Parietal lobe (tissue), 1 donor: Measurements from ENCODE around the gene TMEM25. TPM values are rescaled to one million over a fixed set of nuclear protein-coding genes. Genes with fewer than 3 reads are reported as not detected.

Experiments
- total RNA-seq: library from RNA; depleted of rRNA; stranded (reverse); fragments of >200 nt; gene quantifications from one replicate; pipeline ENCODE4 v1.2.3, GENCODE V29; 2014

TMEM25 gene
- total RNA-seq: 83.3 TPM

DNA sequence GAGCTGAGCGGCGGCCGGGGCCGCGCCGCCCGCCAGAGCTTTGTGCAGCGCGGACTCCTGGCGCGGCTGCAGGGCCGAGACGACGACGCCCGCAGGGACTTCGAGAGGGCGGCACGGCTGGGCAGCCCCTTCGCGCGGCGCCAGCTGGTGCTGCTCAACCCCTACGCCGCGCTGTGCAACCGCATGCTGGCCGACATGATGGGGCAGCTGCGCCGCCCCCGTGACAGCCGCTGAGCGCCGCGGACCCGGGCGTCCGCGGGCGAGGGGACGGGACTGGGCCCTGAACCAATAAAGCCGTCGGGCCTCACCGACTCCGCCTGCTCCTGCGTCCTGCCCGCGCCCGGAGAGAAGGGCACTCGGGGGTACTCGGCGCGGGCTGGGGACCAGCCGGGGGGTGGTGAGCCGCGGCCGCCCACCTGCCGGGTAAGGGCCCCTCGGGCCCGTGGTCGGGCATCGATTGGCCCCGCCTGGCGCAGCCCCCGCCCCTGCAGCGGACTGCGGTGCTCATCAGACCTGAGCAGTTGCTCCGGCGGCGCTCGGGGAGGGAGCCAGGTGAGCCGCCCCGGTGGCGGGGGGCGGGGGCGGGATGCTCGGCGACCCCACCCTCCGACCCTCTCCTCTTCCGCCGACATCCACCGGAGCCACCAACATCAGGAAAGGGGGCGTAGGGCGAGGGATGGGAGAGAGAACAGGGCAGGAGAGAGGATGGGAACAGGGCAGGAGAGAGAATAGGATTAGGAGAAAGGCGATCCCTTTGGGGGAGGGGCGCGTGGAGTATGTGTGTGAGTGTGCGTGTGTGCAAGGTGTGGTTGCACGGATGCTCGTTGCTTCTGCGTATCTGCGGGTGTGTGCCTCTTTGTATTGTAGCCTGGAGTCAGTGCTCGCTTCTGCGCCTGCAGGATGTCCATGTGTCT, at the start of gene TMEM25:
TMEM25 (plus strand) TSS at position 510 of the 914 bp plus-strand sequence. CDS start 610 bp downstream, outside the sequence.

DNA sequence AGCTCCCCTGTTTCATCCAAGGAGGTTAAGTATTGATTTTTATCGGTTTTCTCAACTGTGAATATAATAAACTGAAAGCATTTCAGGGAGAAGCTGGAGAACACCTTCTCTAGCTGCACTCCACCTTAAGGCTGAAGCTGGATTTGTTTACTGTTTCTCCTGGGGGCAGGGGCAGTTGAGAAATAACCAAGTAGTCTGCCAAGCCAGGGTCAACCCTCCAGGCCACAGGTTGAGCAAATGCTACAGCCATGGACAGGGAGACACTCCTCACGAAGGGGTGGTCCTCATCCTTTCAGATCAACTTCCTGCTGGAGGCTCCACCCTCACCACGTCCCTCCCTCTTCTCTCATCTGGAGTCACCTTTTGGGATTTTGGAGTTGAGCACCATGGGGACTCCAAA, 3.9 kb upstream of the TMEM25 start, which contains the start of gene TTC36:
TTC36 (plus strand) TSS at position 366 of the 400 bp plus-strand sequence; CDS start at position 387, 21 bp downstream.

GRCh38 chr11:118572061-118572980, 41.3 kb downstream of the TMEM25 start, which contains the start of gene ARCN1:
Gene ARCN1, plus strand, starts transcription at chr11:118572409. Its CDS starts 139 bp downstream, at chr11:118572548.

Other genes starting within 250 kb of the TMEM25 start
- not detected for gene CD3E, start 226.5 kb upstream of the TMEM25 start, total RNA-seq
- not detected for gene CD3D, start 188.5 kb upstream of the TMEM25 start, total RNA-seq
- not detected for gene CD3G, start 186.8 kb upstream of the TMEM25 start, total RNA-seq
- 59.5 TPM for gene UBE4A, start 171.6 kb upstream of the TMEM25 start, total RNA-seq
- 65.7 TPM for gene ATP5MG, start 129.6 kb upstream of the TMEM25 start, total RNA-seq
- 226 TPM for gene KMT2A, start 94.7 kb upstream of the TMEM25 start, total RNA-seq
- gene TTC36, start 3.7 kb upstream of the TMEM25 start, total RNA-seq: 7.2 TPM
- 30.7 TPM for gene IFT46, start 34.7 kb downstream of the TMEM25 start, total RNA-seq
- gene ARCN1, start 41.2 kb downstream of the TMEM25 start, total RNA-seq: 65.4 TPM
- 129 TPM for gene PHLDB1, start 76.4 kb downstream of the TMEM25 start, total RNA-seq
- not detected for gene TREH, start 148.5 kb downstream of the TMEM25 start, total RNA-seq